ENCODE data around the gene SEMA5A.
"Not testable (repeated sequence)": the region's sequence is repeated elsewhere in the genome, so short reads cannot be mapped to it uniquely, and the experiment has no call there.

SEMA5A gene

GRCh38 chr5:9354336-9355081, 191.4 kb downstream of the SEMA5A start:
- Histone ChIP-seq H3K36me3 (ENCODE audit: control insufficient read depth in 2 of 2, insufficient read depth in 2 of 2, low read length in 2 of 2) (no peaks in the 10 kb centered on the region), H3K27me3 (ENCODE audit: control insufficient read depth in 2 of 2, insufficient read depth in 2 of 2, low read length in 2 of 2) (no peaks in the 10 kb centered on the region), H3K9me3 (ENCODE audit: control insufficient read depth in 2 of 2, low read length in 2 of 2) (no peaks in the 10 kb centered on the region), H3K27ac (ENCODE audit: low read depth in 2 of 2, low read length in 2 of 2) (no peak overlapping the region), H3K4me3 (ENCODE audit: low read length in 2 of 2) (no peak overlapping the region), H3K9ac (ENCODE audit: low read depth in 1 of 2, low read length in 2 of 2) (no peak overlapping the region), H3K4me1 (ENCODE audit: control insufficient read depth in 2 of 2, insufficient read depth in 2 of 2, low read length in 2 of 2) (peaks cover 0 to 3% of the 10 kb centered on the region in 2 donors)

- H3K4me3 ChIP-seq (ENCODE audit: low read length in 2 of 2); H3K4me1 ChIP-seq (ENCODE audit: control insufficient read depth in 2 of 2, insufficient read depth in 2 of 2, low read length in 2 of 2): not testable (repeated sequence)
Measured at GRCh38 chr5:9353048-9353447, 192.8 kb downstream of the SEMA5A start.

GRCh38 chr5:9351546-9351945, 194.3 kb downstream of the SEMA5A start:
- peaks cover 3 to 5% of the 10 kb centered on the region in 2 donors for H3K4me1 ChIP-seq (ENCODE audit: control insufficient read depth in 2 of 2, insufficient read depth in 2 of 2, low read length in 2 of 2)
- no peak overlapping the region for H3K4me3 ChIP-seq (ENCODE audit: low read length in 2 of 2)
- H3K9me3 ChIP-seq (ENCODE audit: control insufficient read depth in 2 of 2, low read length in 2 of 2), result no peaks in the 10 kb centered on the region
- H3K27ac ChIP-seq (ENCODE audit: low read depth in 2 of 2, low read length in 2 of 2), result no peak overlapping the region
- no peak overlapping the region for H3K9ac ChIP-seq (ENCODE audit: low read depth in 1 of 2, low read length in 2 of 2)
- H3K36me3 ChIP-seq (ENCODE audit: control insufficient read depth in 2 of 2, insufficient read depth in 2 of 2, low read length in 2 of 2), result peaks cover 0 to under 1% of the 10 kb centered on the region in 2 donors
- H3K27me3 ChIP-seq (ENCODE audit: control insufficient read depth in 2 of 2, insufficient read depth in 2 of 2, low read length in 2 of 2), result no peaks in the 10 kb centered on the region

More at GRCh38 chr5:9353048-9353447, 192.8 kb downstream of the SEMA5A start:
- H3K9ac ChIP-seq (ENCODE audit: low read depth in 1 of 2, low read length in 2 of 2); H3K27me3 ChIP-seq (ENCODE audit: control insufficient read depth in 2 of 2, insufficient read depth in 2 of 2, low read length in 2 of 2); H3K36me3 ChIP-seq (ENCODE audit: control insufficient read depth in 2 of 2, insufficient read depth in 2 of 2, low read length in 2 of 2); H3K27ac ChIP-seq (ENCODE audit: low read depth in 2 of 2, low read length in 2 of 2); H3K9me3 ChIP-seq (ENCODE audit: control insufficient read depth in 2 of 2, low read length in 2 of 2): not testable (repeated sequence)

GRCh38 chr5:9350301-9350797, 195.5 kb downstream of the SEMA5A start:
- Histone ChIP-seq H3K27me3 (ENCODE audit: control insufficient read depth in 2 of 2, insufficient read depth in 2 of 2, low read length in 2 of 2) (no peaks in the 10 kb centered on the region), H3K9ac (ENCODE audit: low read depth in 1 of 2, low read length in 2 of 2) (no peak overlapping the region), H3K36me3 (ENCODE audit: control insufficient read depth in 2 of 2, insufficient read depth in 2 of 2, low read length in 2 of 2) (peaks cover 0 to 5% of the 10 kb centered on the region in 2 donors), H3K4me1 (ENCODE audit: control insufficient read depth in 2 of 2, insufficient read depth in 2 of 2, low read length in 2 of 2) (peaks cover 3% of the 10 kb centered on the region in 2 donors), H3K4me3 (ENCODE audit: low read length in 2 of 2) (no peak overlapping the region), H3K9me3 (ENCODE audit: control insufficient read depth in 2 of 2, low read length in 2 of 2) (no peaks in the 10 kb centered on the region), H3K27ac (ENCODE audit: low read depth in 2 of 2, low read length in 2 of 2) (no peak overlapping the region)

- no peaks in the 10 kb centered on the region for H3K27me3 ChIP-seq (ENCODE audit: control insufficient read depth in 2 of 2, insufficient read depth in 2 of 2, low read length in 2 of 2)
- H3K27ac ChIP-seq (ENCODE audit: low read depth in 2 of 2, low read length in 2 of 2), result no peak overlapping the region
- H3K9me3 ChIP-seq (ENCODE audit: control insufficient read depth in 2 of 2, low read length in 2 of 2), result no peaks in the 10 kb centered on the region
- H3K4me1 ChIP-seq (ENCODE audit: control insufficient read depth in 2 of 2, insufficient read depth in 2 of 2, low read length in 2 of 2), result peaks cover 3% of the 10 kb centered on the region in 2 donors
- H3K4me3 ChIP-seq (ENCODE audit: low read length in 2 of 2), result no peak overlapping the region
- peaks cover 0 to 5% of the 10 kb centered on the region in 2 donors for H3K36me3 ChIP-seq (ENCODE audit: control insufficient read depth in 2 of 2, insufficient read depth in 2 of 2, low read length in 2 of 2)
- H3K9ac ChIP-seq (ENCODE audit: low read depth in 1 of 2, low read length in 2 of 2), result no peak overlapping the region
Measured at GRCh38 chr5:9348401-9348996, 197.4 kb downstream of the SEMA5A start.

GRCh38 chr5:9347541-9348295, 198.2 kb downstream of the SEMA5A start:
- Histone ChIP-seq H3K4me3 (ENCODE audit: low read length in 2 of 2) (no peak overlapping the region), H3K27me3 (ENCODE audit: control insufficient read depth in 2 of 2, insufficient read depth in 2 of 2, low read length in 2 of 2) (no peaks in the 10 kb centered on the region), H3K9me3 (ENCODE audit: control insufficient read depth in 2 of 2, low read length in 2 of 2) (no peaks in the 10 kb centered on the region), H3K27ac (ENCODE audit: low read depth in 2 of 2, low read length in 2 of 2) (no peak overlapping the region), H3K36me3 (ENCODE audit: control insufficient read depth in 2 of 2, insufficient read depth in 2 of 2, low read length in 2 of 2) (peaks cover 0 to 5% of the 10 kb centered on the region in 2 donors), H3K4me1 (ENCODE audit: control insufficient read depth in 2 of 2, insufficient read depth in 2 of 2, low read length in 2 of 2) (peaks cover 3% of the 10 kb centered on the region in 2 donors), H3K9ac (ENCODE audit: low read depth in 1 of 2, low read length in 2 of 2) (no peak overlapping the region)

GRCh38 chr5:9347032-9347431, 198.8 kb downstream of the SEMA5A start:
- Histone ChIP-seq H3K4me1 (ENCODE audit: control insufficient read depth in 2 of 2, insufficient read depth in 2 of 2, low read length in 2 of 2) (peaks cover 3% of the 10 kb centered on the region in 2 donors), H3K27ac (ENCODE audit: low read depth in 2 of 2, low read length in 2 of 2) (no peak overlapping the region)

GRCh38 chr5:9344751-9345240, 201.1 kb downstream of the SEMA5A start:
- Histone ChIP-seq H3K27ac (ENCODE audit: low read depth in 2 of 2, low read length in 2 of 2) (no peak overlapping the region), H3K36me3 (ENCODE audit: control insufficient read depth in 2 of 2, insufficient read depth in 2 of 2, low read length in 2 of 2) (peaks cover 0 to 5% of the 10 kb centered on the region in 2 donors), H3K4me3 (ENCODE audit: low read length in 2 of 2) (no peak overlapping the region), H3K27me3 (ENCODE audit: control insufficient read depth in 2 of 2, insufficient read depth in 2 of 2, low read length in 2 of 2) (no peaks in the 10 kb centered on the region), H3K9ac (ENCODE audit: low read depth in 1 of 2, low read length in 2 of 2) (no peak overlapping the region), H3K4me1 (ENCODE audit: control insufficient read depth in 2 of 2, insufficient read depth in 2 of 2, low read length in 2 of 2) (peaks cover 3% of the 10 kb centered on the region in 2 donors), H3K9me3 (ENCODE audit: control insufficient read depth in 2 of 2, low read length in 2 of 2) (no peaks in the 10 kb centered on the region)

More at GRCh38 chr5:9347032-9347431, 198.8 kb downstream of the SEMA5A start:
- Histone ChIP-seq H3K36me3 (ENCODE audit: control insufficient read depth in 2 of 2, insufficient read depth in 2 of 2, low read length in 2 of 2) (peaks cover 0 to 5% of the 10 kb centered on the region in 2 donors), H3K4me3 (ENCODE audit: low read length in 2 of 2) (no peak overlapping the region), H3K9me3 (ENCODE audit: control insufficient read depth in 2 of 2, low read length in 2 of 2) (no peaks in the 10 kb centered on the region), H3K9ac (ENCODE audit: low read depth in 1 of 2, low read length in 2 of 2) (no peak overlapping the region), H3K27me3 (ENCODE audit: control insufficient read depth in 2 of 2, insufficient read depth in 2 of 2, low read length in 2 of 2) (no peaks in the 10 kb centered on the region)

- H3K9me3 ChIP-seq (ENCODE audit: control insufficient read depth in 2 of 2, low read length in 2 of 2), result no peaks in the 10 kb centered on the region
- peaks cover 0 to 5% of the 10 kb centered on the region in 2 donors for H3K36me3 ChIP-seq (ENCODE audit: control insufficient read depth in 2 of 2, insufficient read depth in 2 of 2, low read length in 2 of 2)
- H3K27me3 ChIP-seq (ENCODE audit: control insufficient read depth in 2 of 2, insufficient read depth in 2 of 2, low read length in 2 of 2), result no peaks in the 10 kb centered on the region
- no peak overlapping the region for H3K4me3 ChIP-seq (ENCODE audit: low read length in 2 of 2)
- H3K27ac ChIP-seq (ENCODE audit: low read depth in 2 of 2, low read length in 2 of 2), result no peak overlapping the region
- H3K9ac ChIP-seq (ENCODE audit: low read depth in 1 of 2, low read length in 2 of 2), result no peak overlapping the region
- H3K4me1 ChIP-seq (ENCODE audit: control insufficient read depth in 2 of 2, insufficient read depth in 2 of 2, low read length in 2 of 2), result peaks cover 0 to 3% of the 10 kb centered on the region in 2 donors
Measured at GRCh38 chr5:9343146-9343850, 202.6 kb downstream of the SEMA5A start.

Data from mucosa of rectum (tissue), 2 donors.